HEK293 (cell line): Measurements from ENCODE around the gene CRLF2.

Experiments used
- CTCF ChIP-seq: fragments of 450-650 bp; formaldehyde crosslinking; IDR thresholded peaks from 2 replicates; pipeline ENCODE4 v1.5.1; 2016; ENCODE audit warnings: missing biosample characterization, missing genetic modification characterization
- MYNN ChIP-seq: fragments of 450-650 bp; formaldehyde crosslinking; IDR thresholded peaks from 2 replicates; pipeline ENCODE4 v1.5.1; 2016; ENCODE audit warnings: missing biosample characterization, missing genetic modification characterization, borderline replicate concordance
- ZNF549 ChIP-seq: fragments of 450-650 bp; IDR thresholded peaks from 2 replicates; pipeline ENCODE4 v1.5.1; 2018; ENCODE audit warnings: missing biosample characterization, missing genetic modification characterization, mild to moderate bottlenecking, inconsistent platforms, moderate library complexity

GRCh38 chrX:1218286-1218685 is 5.8 kb upstream of the CRLF2 start:
- TF ChIP-seq CTCF (tag by site-specific recombination) = no peak
- no peak for TF ChIP-seq ZNF549 (tag by site-specific recombination)
- no peak for TF ChIP-seq MYNN (tag by site-specific recombination)
